GM06990 (cell line): ENCODE measurements around the gene TOB2.
"Not testable (repeated sequence)": the region's sequence is repeated elsewhere in the genome, so short reads cannot be mapped to it uniquely, and the experiment has no call there.

Experiments used
- DNase-seq: peaks from one replicate; pipeline ENCODE4 v3.0.0-alpha.2; 2011; ENCODE audit not compliant: insufficient read length; ENCODE audit errors: extremely low read depth
- H3K27me3 ChIP-seq: replicated peaks from 2 replicates; pipeline ENCODE4 v1.6.0; 2011; ENCODE audit warnings: low read length; ENCODE audit not compliant: control insufficient read depth, insufficient read depth
- H3K36me3 ChIP-seq: 2 replicates; pipeline ENCODE4 v1.5.1; 2011; ENCODE audit warnings: low read length; ENCODE audit not compliant: control insufficient read depth, insufficient read depth
- H3K4me3 ChIP-seq: replicated peaks from 2 replicates; pipeline ENCODE4 v1.5.1; 2011; ENCODE audit warnings: low read depth, mild to moderate bottlenecking, control low read depth, low read length
- CTCF ChIP-seq: IDR thresholded peaks from 2 replicates; pipeline ENCODE4 v1.5.1; 2011; ENCODE audit warnings: low read length, control low read depth, mild to moderate bottlenecking, inconsistent platforms; ENCODE audit not compliant: insufficient read depth, poor library complexity, severe bottlenecking

TOB2 gene

GRCh38 chr22:41407433-41407832 lies 39.2 kb downstream of the TOB2 start:
- no peak overlapping the region for H3K4me3 ChIP-seq
- H3K27me3 ChIP-seq = no peaks in the 10 kb centered on the region
- no peak for TF ChIP-seq CTCF
- DNase-seq = no peak
- H3K36me3 ChIP-seq = no peaks in the 10 kb centered on the region

- no peak for TF ChIP-seq CTCF
- no peaks in the 10 kb centered on the region for H3K27me3 ChIP-seq
- DNase-seq = no peak
- H3K4me3 ChIP-seq = no peak overlapping the region
- H3K36me3 ChIP-seq = no peaks in the 10 kb centered on the region
Measured at GRCh38 chr22:41406410-41406809, 40.2 kb downstream of the TOB2 start.

- no peak for TF ChIP-seq CTCF
- Histone ChIP-seq H3K4me3 (no peak overlapping the region), H3K36me3 (no peaks in the 10 kb centered on the region), H3K27me3 (no peaks in the 10 kb centered on the region)
- DNase-seq = peak; percentile 53
Measured at GRCh38 chr22:41405588-41405987, 41.0 kb downstream of the TOB2 start.

GRCh38 chr22:41403532-41404318 lies 42.9 kb downstream of the TOB2 start:
- Histone ChIP-seq H3K4me3 (no peak overlapping the region), H3K36me3 (no peaks in the 10 kb centered on the region), H3K27me3 (no peaks in the 10 kb centered on the region)
- TF ChIP-seq CTCF = peak; percentile 95
- peak; percentile 79 for DNase-seq

- H3K36me3 ChIP-seq, H3K27me3 ChIP-seq, DNase-seq, H3K4me3 ChIP-seq: not testable (repeated sequence)
Measured at GRCh38 chr22:41402851-41403250, 43.8 kb downstream of the TOB2 start.

GRCh38 chr22:41401781-41402648 lies 44.6 kb downstream of the TOB2 start:
- TF ChIP-seq CTCF = no peak
- Histone ChIP-seq H3K4me3 (no peak overlapping the region), H3K36me3 (no peaks in the 10 kb centered on the region), H3K27me3 (no peaks in the 10 kb centered on the region)
- DNase-seq = no peak
